Fibroblast of the aortic adventitia (primary cell): ENCODE results near the gene RACK1. TPM values are rescaled to one million over a fixed set of nuclear protein-coding genes. Genes with fewer than 3 reads are reported as not detected.
"Not testable (repeated sequence)": the region's sequence is repeated elsewhere in the genome, so short reads cannot be mapped to it uniquely, and the experiment has no call there.

ENCODE experiments used
- DNase-seq: peaks from one replicate; pipeline ENCODE4 v3.0.0-alpha.2; 2010; ENCODE audit warnings: low read depth
- H3K4me3 ChIP-seq: 2 replicates; pipeline ENCODE4 v1.5.1; 2011; ENCODE audit warnings: low read depth, mild to moderate bottlenecking, control low read depth, low read length, moderate library complexity
- total RNA-seq: library from RNA; depleted of rRNA; stranded (reverse); fragments of >200 nt; gene quantifications from 2 replicates; pipeline ENCODE4 v1.2.3, GENCODE V29; 2012; ENCODE audit warnings: low replicate concordance
- TF ChIP-seq, protein P1 (sequence below): IDR thresholded peaks from 2 replicates; pipeline ENCODE4 v1.5.1; 2011; ENCODE audit warnings: mild to moderate bottlenecking, low read length, control low read depth, inconsistent platforms; ENCODE audit not compliant: insufficient read depth

RACK1 gene
- total RNA-seq, 1 donor = 4,931 TPM

DNA sequence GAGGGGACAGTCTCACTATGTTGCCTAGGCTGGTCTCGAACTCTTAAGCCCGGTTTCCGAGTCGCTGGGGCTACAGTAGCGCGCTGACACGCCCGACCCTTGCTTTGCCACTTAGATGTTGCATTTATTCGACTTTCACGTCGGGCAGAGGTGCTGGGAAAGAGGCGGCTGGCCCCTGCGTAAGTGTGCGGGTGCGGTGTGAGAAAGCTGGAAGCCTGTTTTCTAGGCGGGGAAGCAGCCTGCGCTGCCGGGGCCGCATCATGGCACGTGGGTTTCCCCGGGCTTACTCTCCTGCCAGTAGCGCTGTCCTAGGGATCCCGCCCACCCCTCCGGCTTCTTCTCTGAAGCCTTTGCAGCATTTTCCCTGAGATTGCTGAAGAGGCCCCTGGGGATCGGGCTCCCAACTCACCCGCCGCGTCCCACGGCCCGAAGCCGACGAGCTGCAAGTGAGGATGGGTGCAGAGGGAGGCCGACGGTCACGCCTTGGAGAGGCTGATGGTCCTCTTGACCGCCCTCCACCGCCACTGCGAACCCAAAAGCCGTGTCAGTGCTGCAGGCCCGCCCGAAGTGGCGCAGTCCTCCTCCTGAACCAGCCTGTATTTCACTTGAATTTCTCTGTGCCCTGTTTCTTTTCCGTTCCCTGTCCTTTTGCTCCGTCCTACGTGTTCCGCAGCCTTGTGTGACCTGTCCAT lies 26.4 kb downstream of the RACK1 start:
- TF ChIP-seq, protein P1, sequence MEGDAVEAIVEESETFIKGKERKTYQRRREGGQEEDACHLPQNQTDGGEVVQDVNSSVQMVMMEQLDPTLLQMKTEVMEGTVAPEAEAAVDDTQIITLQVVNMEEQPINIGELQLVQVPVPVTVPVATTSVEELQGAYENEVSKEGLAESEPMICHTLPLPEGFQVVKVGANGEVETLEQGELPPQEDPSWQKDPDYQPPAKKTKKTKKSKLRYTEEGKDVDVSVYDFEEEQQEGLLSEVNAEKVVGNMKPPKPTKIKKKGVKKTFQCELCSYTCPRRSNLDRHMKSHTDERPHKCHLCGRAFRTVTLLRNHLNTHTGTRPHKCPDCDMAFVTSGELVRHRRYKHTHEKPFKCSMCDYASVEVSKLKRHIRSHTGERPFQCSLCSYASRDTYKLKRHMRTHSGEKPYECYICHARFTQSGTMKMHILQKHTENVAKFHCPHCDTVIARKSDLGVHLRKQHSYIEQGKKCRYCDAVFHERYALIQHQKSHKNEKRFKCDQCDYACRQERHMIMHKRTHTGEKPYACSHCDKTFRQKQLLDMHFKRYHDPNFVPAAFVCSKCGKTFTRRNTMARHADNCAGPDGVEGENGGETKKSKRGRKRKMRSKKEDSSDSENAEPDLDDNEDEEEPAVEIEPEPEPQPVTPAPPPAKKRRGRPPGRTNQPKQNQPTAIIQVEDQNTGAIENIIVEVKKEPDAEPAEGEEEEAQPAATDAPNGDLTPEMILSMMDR = peak; percentile 8
- H3K4me3 ChIP-seq = peak overlapping the region; percentile 52
- peak; percentile 39 for DNase-seq

DNA sequence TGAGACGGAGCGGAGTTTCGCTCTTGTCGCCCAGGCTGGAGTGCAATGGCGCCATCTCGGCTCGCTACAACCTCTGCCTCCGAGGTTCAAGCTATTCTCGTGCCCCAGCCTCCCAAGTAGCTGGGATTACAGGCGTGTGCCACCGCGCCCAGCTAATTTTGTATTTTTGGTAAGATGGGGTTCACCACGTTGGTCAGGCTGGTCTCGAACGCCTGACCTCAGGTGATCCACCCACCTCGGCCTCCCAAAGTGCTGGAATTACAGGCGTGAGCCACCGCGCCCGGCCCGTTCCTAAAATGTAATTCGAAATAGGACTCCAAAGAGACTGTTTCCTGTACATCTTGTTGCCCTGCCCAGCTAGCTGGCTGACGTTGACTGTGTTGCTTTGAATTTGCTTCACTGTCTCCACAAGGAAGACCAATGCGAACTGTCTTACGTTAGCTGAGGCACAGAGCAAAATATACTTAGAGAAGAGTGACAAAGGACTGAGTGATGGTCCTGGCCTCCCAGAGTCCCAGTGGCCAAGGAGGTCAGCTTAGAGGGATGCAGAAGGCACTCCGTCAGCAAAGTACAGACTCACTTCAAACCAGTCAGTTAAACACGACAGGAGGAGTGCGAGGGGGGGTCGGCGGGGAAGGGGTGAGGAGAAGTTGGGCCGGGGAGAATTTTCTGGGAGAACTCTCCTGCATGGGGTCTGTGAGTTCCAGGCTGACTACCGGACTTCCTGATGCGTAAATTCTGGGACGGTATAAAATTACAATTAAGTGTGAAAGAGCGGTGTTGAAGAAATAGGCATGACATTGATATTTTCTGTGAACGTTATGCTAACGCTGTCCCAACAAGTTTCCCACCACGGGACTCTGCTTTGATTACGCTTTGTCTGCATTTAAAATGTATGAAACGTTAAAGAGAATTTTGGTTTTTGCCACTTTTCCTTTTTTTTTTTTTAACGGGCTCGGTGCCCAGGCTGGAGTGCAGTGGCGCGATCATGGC lies 27.4 kb downstream of the RACK1 start:
- DNase-seq = no peak
- TF ChIP-seq, protein P1 = no peak
- peak overlapping the region; percentile 19 for H3K4me3 ChIP-seq

DNA sequence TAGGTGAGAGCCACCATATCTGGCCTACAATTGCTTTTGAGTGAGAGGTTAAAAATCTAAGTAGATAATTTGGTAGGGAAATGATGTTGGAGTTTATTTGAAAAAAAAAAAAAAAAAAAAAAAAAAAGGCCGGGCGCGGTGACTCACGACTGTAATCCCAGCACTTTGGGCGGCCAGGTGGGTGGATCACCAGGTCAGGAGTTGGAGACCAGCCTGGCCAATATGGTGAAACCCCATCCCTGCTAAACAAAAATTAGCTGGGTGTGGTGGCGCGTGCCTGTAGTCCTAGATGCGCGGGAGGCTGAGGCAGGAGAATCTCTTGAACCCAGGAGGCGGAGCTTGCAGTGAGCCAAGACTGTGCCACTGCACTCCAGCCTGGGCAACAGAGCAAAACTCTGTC lies 29.5 kb downstream of the RACK1 start:
- H3K4me3 ChIP-seq, DNase-seq: not testable (repeated sequence)

DNA sequence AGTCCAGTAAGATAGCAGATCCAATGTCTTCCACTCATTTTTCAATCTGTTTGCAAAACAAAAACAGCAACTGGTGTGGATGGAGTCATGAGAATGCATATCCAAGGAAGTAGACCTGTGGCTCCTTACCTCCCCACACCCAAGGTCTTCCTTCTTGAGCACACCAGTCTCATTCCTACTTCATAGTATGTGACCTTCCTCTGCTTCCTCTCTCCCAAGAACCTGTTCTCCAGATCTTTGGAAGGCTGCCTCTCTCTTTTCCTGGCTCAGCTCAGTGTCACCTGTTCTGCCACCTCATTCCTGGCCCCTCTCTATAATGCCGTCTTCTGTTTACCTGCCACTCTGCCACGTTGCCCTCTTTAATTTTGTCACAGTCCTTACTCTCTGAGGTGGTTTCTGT lies 30.8 kb downstream of the RACK1 start:
- TF ChIP-seq, protein P1 = no peak
- no peak overlapping the region for H3K4me3 ChIP-seq
- DNase-seq = no peak

DNA sequence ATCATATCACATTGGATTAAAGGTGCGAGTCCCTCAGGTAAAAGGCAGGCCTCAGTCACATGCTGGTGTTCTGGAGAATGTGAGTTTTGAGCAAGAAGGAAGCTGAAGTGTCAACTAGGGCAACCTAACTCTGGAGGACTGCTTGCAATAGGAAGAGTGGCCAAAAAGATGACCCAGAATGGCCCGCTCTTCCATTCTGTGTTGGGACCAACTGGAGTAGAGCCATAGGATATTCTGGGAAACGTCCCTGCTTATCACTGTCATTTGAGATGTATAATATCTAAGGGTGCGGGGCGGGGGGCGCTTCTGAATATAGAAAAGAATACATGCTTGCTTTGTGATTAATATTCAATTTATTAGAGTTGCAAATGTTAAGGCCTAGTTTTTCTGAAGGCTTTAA lies 31.6 kb downstream of the RACK1 start:
- TF ChIP-seq, protein P1 = no peak
- DNase-seq = no peak
- H3K4me3 ChIP-seq = no peak overlapping the region

DNA sequence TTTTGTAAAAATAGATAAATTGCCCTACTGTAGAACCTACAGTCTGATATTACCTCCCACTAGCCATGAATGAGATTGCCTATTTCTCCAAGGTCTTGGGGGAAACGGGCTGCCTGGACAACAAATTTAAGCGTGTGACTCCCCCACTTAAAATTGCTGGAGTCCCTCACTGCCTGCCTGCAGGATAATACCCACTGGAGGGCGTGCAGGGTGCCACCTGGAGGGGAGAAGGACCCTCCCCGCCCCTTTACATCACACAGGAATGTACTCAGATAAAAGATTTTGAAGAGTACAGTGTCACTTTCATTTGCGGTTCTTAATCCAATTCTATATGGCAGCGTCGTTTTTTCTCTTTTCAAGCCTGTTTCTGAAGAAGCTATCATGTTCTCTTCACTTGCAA lies 32.5 kb downstream of the RACK1 start:
- no peak overlapping the region for H3K4me3 ChIP-seq
- DNase-seq = no peak
- TF ChIP-seq, protein P1 = no peak

DNA sequence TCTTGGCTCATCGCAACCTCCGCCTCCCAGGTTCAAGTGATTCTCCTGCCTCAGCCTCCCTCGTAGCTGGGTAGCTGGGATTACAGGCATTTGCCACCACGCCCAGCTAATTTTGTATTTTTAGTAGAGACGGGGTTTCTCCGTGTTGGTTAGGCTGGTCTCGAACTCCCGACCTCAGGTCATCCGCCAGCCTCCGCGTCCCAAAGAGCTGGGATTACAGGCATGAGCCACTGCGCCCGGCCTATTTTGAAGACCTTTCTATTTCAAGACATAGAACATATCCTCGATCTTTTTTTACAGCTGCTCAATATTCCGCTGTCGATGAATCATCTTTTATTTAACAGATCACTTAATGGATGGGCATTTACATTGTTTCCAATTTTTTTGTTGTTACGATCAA lies 33.0 kb downstream of the RACK1 start:
- DNase-seq, H3K4me3 ChIP-seq: not testable (repeated sequence)

DNA sequence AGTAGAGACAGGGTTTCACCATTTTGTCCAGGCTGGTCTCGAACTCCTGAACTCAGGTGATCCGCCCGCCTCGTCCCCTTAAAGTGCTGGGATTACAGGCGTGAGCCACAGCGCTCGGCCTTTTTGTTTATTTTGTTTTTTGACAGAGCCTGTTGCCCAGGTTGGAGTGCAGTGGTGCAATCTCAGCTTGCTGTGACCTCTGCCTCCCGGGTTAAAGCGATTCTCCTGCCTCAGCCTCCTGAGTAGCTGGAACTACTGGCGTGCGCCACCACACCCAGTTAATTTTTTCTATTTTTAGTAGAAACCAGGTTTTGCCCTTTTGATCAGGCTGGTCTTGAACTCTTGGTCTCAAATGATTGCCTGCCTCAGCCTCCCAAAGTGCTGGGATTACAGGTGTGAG lies 33.6 kb downstream of the RACK1 start:
- not testable (repeated sequence) for DNase-seq, H3K4me3 ChIP-seq

DNA sequence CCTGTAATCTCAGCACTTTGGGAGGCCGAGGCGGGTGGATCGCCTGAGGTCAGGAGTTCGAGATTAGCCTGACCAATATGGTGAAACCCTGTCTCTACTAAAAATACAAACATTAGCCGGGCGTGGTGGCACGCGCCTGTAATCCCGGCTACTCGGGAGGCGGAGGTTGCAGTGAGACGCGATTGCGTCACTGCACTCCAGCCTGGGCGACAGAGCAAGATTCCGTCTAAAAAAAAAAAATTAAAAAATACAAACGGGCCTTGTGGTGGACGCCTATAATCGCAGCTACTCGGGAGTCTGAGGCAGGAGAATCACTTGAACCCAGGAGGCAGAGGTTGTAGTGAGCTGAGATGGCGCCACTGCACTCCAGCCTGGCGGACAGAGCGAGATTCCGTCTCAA lies 34.7 kb downstream of the RACK1 start:
- not testable (repeated sequence) for DNase-seq

More for the DNA sequence above, 34.7 kb downstream of the RACK1 start:
- H3K4me3 ChIP-seq = not testable (repeated sequence)
